NCI-H2196 treated with DMSO at 0.1 percent for 48 hours (cell line): ENCODE measurements around the gene RREB1.

ENCODE experiments used
- DNase-seq: peaks from one replicate; lab custom pipeline; 2025; ENCODE audit not compliant: unreplicated experiment; lab: John Stamatoyannopoulos, UW

RREB1 gene

GRCh38 chr6:7241709-7242645, 134.2 kb downstream of the RREB1 start:
- DNase-seq, result no peak

- no peak for DNase-seq
These were observed 135.0 kb downstream of the RREB1 start for GRCh38 chr6:7242835-7243178.

GRCh38 chr6:7243179-7243981, 135.6 kb downstream of the RREB1 start:
- DNase-seq, result peak; percentile 46

GRCh38 chr6:7245668-7246393, 138.1 kb downstream of the RREB1 start:
- no peak for DNase-seq

- DNase-seq, result no peak
These were observed 138.8 kb downstream of the RREB1 start for GRCh38 chr6:7246401-7247178.

- DNase-seq, result no peak
These were observed 139.4 kb downstream of the RREB1 start for GRCh38 chr6:7247179-7247456.

- no peak for DNase-seq
These were observed 140.1 kb downstream of the RREB1 start for GRCh38 chr6:7247828-7248227.

- DNase-seq, result no peak
These were observed 141.6 kb downstream of the RREB1 start for GRCh38 chr6:7249391-7249790.

- DNase-seq, result no peak
These were observed 142.3 kb downstream of the RREB1 start for GRCh38 chr6:7249946-7250643.

- no peak for DNase-seq
These were observed 143.1 kb downstream of the RREB1 start for GRCh38 chr6:7250812-7251211.

- no peak for DNase-seq
These were observed 144.0 kb downstream of the RREB1 start for GRCh38 chr6:7251646-7252260.

GRCh38 chr6:7252390-7252789, 144.6 kb downstream of the RREB1 start:
- no peak for DNase-seq

GRCh38 chr6:7254980-7255835, 147.4 kb downstream of the RREB1 start:
- no peak for DNase-seq

- DNase-seq, result no peak
These were observed 148.2 kb downstream of the RREB1 start for GRCh38 chr6:7255918-7256317.

- no peak for DNase-seq
These were observed 149.0 kb downstream of the RREB1 start for GRCh38 chr6:7256785-7257184.

- DNase-seq, result no peak
These were observed 149.9 kb downstream of the RREB1 start for GRCh38 chr6:7257521-7258230.

GRCh38 chr6:7258231-7258763, 150.5 kb downstream of the RREB1 start:
- no peak for DNase-seq
